Spleen (tissue), 11 donors: Measurements from ENCODE around the gene LMBR1L. TPM values are rescaled to one million over a fixed set of nuclear protein-coding genes. Genes with fewer than 3 reads are reported as not detected.
"Not testable (repeated sequence)": the region's sequence is repeated elsewhere in the genome, so short reads cannot be mapped to it uniquely, and the experiment has no call there.

Experiments used
- DNase-seq: peaks from one replicate; pipeline ENCODE4 v3.0.0-alpha.2; 2020
- H3K27ac ChIP-seq, 8 donors: fragments of 200-600 bp; sonication (generic) in 7 of 8; 1 replicate in 4 of 8; 2 replicates in 4 of 8; pipeline versions ENCODE4 v1.5.0 to v1.8.0; 2016 to 2021; ENCODE audit warnings: inconsistent platforms in 4 of 8, mild to moderate bottlenecking in 4 of 8, moderate library complexity in 1 of 8
- H3K27me3 ChIP-seq, 7 donors: fragments of 200-600 bp; sonication (generic) in 6 of 7; replicated peaks in 1 of 7; 1 replicate in 4 of 7; 2 replicates in 3 of 7; pipeline versions ENCODE4 v1.5.0 to v1.8.0; 2016 to 2021; ENCODE audit warnings: inconsistent platforms in 3 of 7, mild to moderate bottlenecking in 1 of 7
- H3K36me3 ChIP-seq, 6 donors: fragments of 200-600 bp; sonication (generic) in 5 of 6; 1 replicate in 4 of 6; 2 replicates in 2 of 6; pipeline versions ENCODE4 v1.5.0 to v1.8.0; 2016 to 2021; ENCODE audit warnings: inconsistent platforms in 2 of 6
- H3K4me1 ChIP-seq, 6 donors: fragments of 200-600 bp; sonication (generic) in 5 of 6; 1 replicate in 3 of 6; 2 replicates in 3 of 6; pipeline versions ENCODE4 v1.5.0 to v1.8.0; 2016 to 2021; ENCODE audit warnings: inconsistent platforms in 3 of 6
- H3K4me3 ChIP-seq, 8 donors: fragments of 200-600 bp; sonication (generic) in 7 of 8; 1 replicate in 4 of 8; 2 replicates in 4 of 8; pipeline versions ENCODE4 v1.5.0 to v1.8.0; 2016 to 2021; ENCODE audit warnings: inconsistent platforms in 4 of 8, mild to moderate bottlenecking in 4 of 8, moderate library complexity in 2 of 8
- H3K9me3 ChIP-seq, 8 donors: fragments of 200-600 bp; sonication (generic) in 7 of 8; 1 replicate in 4 of 8; 2 replicates in 4 of 8; pipeline versions ENCODE4 v1.5.0 to v1.8.0; 2016 to 2021; ENCODE audit warnings: inconsistent platforms in 4 of 8
- CTCF ChIP-seq, 11 experiments: fragments of 200-600 bp in 7 of 11; fragments of 450-650 bp in 4 of 11; sonication (generic) in 4 of 11; IDR thresholded peaks in 8 of 11; conservative IDR thresholded peaks in 3 of 11; 1 replicate in 7 of 11; 2 replicates in 4 of 11; pipeline versions ENCODE4 v1.4.0 to v1.8.0; 2016 to 2021; ENCODE audit warnings: antibody characterized with exemption in 11 of 11, inconsistent platforms in 4 of 11, mild to moderate bottlenecking in 1 of 11
- POLR2A ChIP-seq, 3 donors: fragments of 450-650 bp; IDR thresholded peaks; one replicate each; pipeline ENCODE4 v1.5.1; 2017; ENCODE audit warnings: antibody characterized with exemption in 3 of 3, mild to moderate bottlenecking in 1 of 3
- POLR2AphosphoS5 ChIP-seq, 3 donors: sonication (generic); formaldehyde crosslinking; IDR thresholded peaks; one replicate each; pipeline ENCODE4 v1.5.1; 2017; ENCODE audit warnings: antibody characterized with exemption in 3 of 3
- WGBS, 5 donors: extraction: QIAGEN DNeasy Blood & Tissue Kit in 3 of 5; methylation state at CpG; one replicate each; pipeline versions ENCODE4 v1.1.5 to v1.1.7; 2013 to 2018; 5-methylcytosine and 5-hydroxymethylcytosine counted together
- intact Hi-C: fragments of 100-400 bp; cut with DNase I; formaldehyde crosslinking; loops from one replicate; pipeline ENCODE4 v1.15.0; 2023; ENCODE audit warnings: low total_unique reads
- polyA plus RNA-seq, 3 donors: library from polyadenylated mRNA; stranded (reverse); fragments of 200-250 nt; gene quantifications; one replicate each; pipeline ENCODE4 v1.2.1, GENCODE V29; 2013
- total RNA-seq, 7 donors: library from RNA; depleted of rRNA in 3 of 7; stranded (reverse); fragments of >200 nt in 3 of 7; fragmentation: NEBNext Ultra II Directional in 4 of 7; extraction: Animal tissue kit (Norgen Biotek cat#: 25700) in 4 of 7; gene quantifications; one replicate each; pipeline versions ENCODE4 v1.1.0 to v1.2.1, GENCODE V29; 2016 to 2021
- donor health status: healthy with polysubstance abuse.
- donor health status: DM: no; HTN: no; CAD: no; lungs with moderate emphysema.
- donor health status: DM: no; HTN: no; CAD: no.
- donor health status: Bipolar disorder and iron deficiency.
- donor health status: healthy.
- donor health status: DM: no; HTN: no; CAD: no.
- donor health status: DM: yes; HTN: yes; CAD: no.

LMBR1L gene
- total and polyA plus RNA-seq, 10 donors, result 44.1 to 108 (median 74.6) TPM

- intact Hi-C loops, result loop anchor here (10.0 kb wide), 1 partner anchor 59 kb away; no protein-coding TSS in a partner anchor
- H3K9me3 ChIP-seq, result no peaks in the 10 kb centered on the region
- 80 to 92% (median 86%) methylated on average over 4 of the region's 4 CpGs for WGBS, 5 donors
- H3K27me3 ChIP-seq, result no peaks in the 10 kb centered on the region
- no peak overlapping the region for H3K4me3 ChIP-seq
- H3K27ac ChIP-seq, result no peak overlapping the region
- peaks cover 10 to 47% (median 31%) of the 10 kb centered on the region in 6 donors for H3K4me1 ChIP-seq
- no peak for DNase-seq
- TF ChIP-seq CTCF (IDR thresholded peaks at IDR 0.05 in 8 of 11, conservative IDR thresholded peaks at IDR 0.05 in 3 of 11) (no peak), POLR2AphosphoS5 (IDR thresholded peaks at IDR 0.05) (no peak), POLR2A (IDR thresholded peaks at IDR 0.05) (no peak)
- peaks cover 0 to 9% (median 0%) of the 10 kb centered on the region in 6 donors for H3K36me3 ChIP-seq
Observed at GRCh38 chr12:49066120-49066519, 44.5 kb downstream of the LMBR1L start.

GRCh38 chr12:49064767-49065152 is 45.9 kb downstream of the LMBR1L start:
- WGBS, 5 donors, result 94 to 99% (median 97%) methylated on average over 5 of the region's 5 CpGs
- peaks cover 10 to 41% (median 28%) of the 10 kb centered on the region in 6 donors for H3K4me1 ChIP-seq
- peaks cover 0 to 9% (median 0%) of the 10 kb centered on the region in 6 donors for H3K36me3 ChIP-seq
- no peaks in the 10 kb centered on the region for H3K27me3 ChIP-seq
- no peak for TF ChIP-seq POLR2A (IDR thresholded peaks at IDR 0.05)
- no peak for TF ChIP-seq CTCF (IDR thresholded peaks at IDR 0.05 in 8 of 11, conservative IDR thresholded peaks at IDR 0.05 in 3 of 11)
- TF ChIP-seq POLR2AphosphoS5 (IDR thresholded peaks at IDR 0.05), result no peak
- no peaks in the 10 kb centered on the region for H3K9me3 ChIP-seq
- H3K27ac ChIP-seq, result no peak overlapping the region
- DNase-seq, result no peak
- intact Hi-C loops, result loop anchor here (10.0 kb wide), 1 partner anchor 60 kb away; no protein-coding TSS in a partner anchor
- H3K4me3 ChIP-seq, result no peak overlapping the region

- WGBS, 5 donors, result 92 to 95% (median 93%) methylated on average over 17 of the region's 17 CpGs
- not testable (repeated sequence) for H3K36me3 ChIP-seq, H3K27me3 ChIP-seq, H3K4me3 ChIP-seq, H3K9me3 ChIP-seq, DNase-seq, H3K27ac ChIP-seq
- peaks cover 15 to 56% (median 40%) of the 10 kb centered on the region in 6 donors for H3K4me1 ChIP-seq
- intact Hi-C loops, result loop anchor here (10.0 kb wide), 1 partner anchor 63 kb away; no protein-coding TSS in a partner anchor
Observed at GRCh38 chr12:49061916-49062315, 48.7 kb downstream of the LMBR1L start.

GRCh38 chr12:49061157-49061650 is 49.4 kb downstream of the LMBR1L start:
- Histone ChIP-seq H3K27ac (peak overlapping the region; percentile 92 to 100 (median 97)), H3K4me3 (peak overlapping the region; percentile 83 to 97 (median 93)), H3K9me3 (no peaks in the 10 kb centered on the region), H3K36me3 (peaks cover 0 to 9% (median 0%) of the 10 kb centered on the region in 6 donors), H3K27me3 (no peaks in the 10 kb centered on the region), H3K4me1 (peaks cover 23 to 63% (median 47%) of the 10 kb centered on the region in 6 donors)
- TF ChIP-seq POLR2A (IDR thresholded peaks at IDR 0.05) (no peak), POLR2AphosphoS5 (IDR thresholded peaks at IDR 0.05) (no peak), CTCF (IDR thresholded peaks at IDR 0.05 in 8 of 11, conservative IDR thresholded peaks at IDR 0.05 in 3 of 11) (no peak)
- intact Hi-C loops, result loop anchor here (10.0 kb wide), 1 partner anchor 64 kb away; no protein-coding TSS in a partner anchor
- no peak for DNase-seq
- 8 to 14% (median 11%) methylated on average over 12 to 16 of the region's 16 CpGs for WGBS, 5 donors
